Measurements from ENCODE around the gene ADORA2B. TPM values are rescaled to one million over a fixed set of nuclear protein-coding genes. Genes with fewer than 3 reads are reported as not detected.

ADORA2B gene
- total RNA-seq, 1 donor from 2014 or later, result 0.32 TPM

DNA sequence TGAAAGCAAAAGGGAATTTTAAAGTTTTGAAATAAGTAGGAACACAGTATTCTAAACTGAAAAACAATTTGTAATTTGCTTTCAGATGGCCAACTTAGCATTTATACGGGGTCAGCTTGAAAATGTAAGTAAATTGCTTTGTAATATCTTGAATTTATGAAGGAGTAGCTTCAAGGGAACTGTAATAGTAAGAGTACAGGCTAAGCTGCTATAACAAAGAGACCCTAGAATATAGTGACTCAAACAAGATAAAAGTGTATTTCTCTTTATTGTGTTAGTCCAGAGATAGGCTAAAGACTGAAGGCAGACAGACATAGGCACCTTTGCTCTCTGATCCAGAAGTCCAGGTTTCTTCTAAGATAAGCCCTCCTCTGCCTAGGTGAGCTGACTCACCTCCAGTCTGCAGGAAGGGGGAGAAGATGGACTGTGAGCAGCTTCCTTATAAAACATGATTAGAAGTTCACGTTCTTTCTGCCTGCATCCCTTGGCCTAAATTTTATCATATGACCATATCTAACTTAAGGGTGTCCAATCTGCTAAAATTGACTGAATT is 57.9 kb downstream of the ADORA2B start:
- no peak for TF ChIP-seq CTCF (IDR thresholded peaks at IDR 0.05; ENCODE audit: partially characterized antibody, unreplicated experiment)
- Mint-ChIP-seq H3K36me3 (ENCODE audit: unreplicated experiment) (peaks cover 15% of the 10 kb centered on the region), H3K4me3 (ENCODE audit: unreplicated experiment) (no peak overlapping the region), H3K9me3 (ENCODE audit: unreplicated experiment) (peaks cover 9% of the 10 kb centered on the region), H3K27me3 (ENCODE audit: unreplicated experiment) (peaks cover 6% of the 10 kb centered on the region), H3K27ac (ENCODE audit: unreplicated experiment) (no peak overlapping the region), H3K4me1 (ENCODE audit: low read depth, unreplicated experiment) (peaks cover 10% of the 10 kb centered on the region)
- DNase-seq, result no peak

- peaks cover 6% of the 10 kb centered on the region for H3K27me3 Mint-ChIP-seq (ENCODE audit: unreplicated experiment)
- no peak for DNase-seq
- peaks cover 10% of the 10 kb centered on the region for H3K4me1 Mint-ChIP-seq (ENCODE audit: low read depth, unreplicated experiment)
- H3K27ac Mint-ChIP-seq (ENCODE audit: unreplicated experiment), result no peak overlapping the region
- no peak for TF ChIP-seq CTCF (IDR thresholded peaks at IDR 0.05; ENCODE audit: partially characterized antibody, unreplicated experiment)
- peaks cover 15% of the 10 kb centered on the region for H3K36me3 Mint-ChIP-seq (ENCODE audit: unreplicated experiment)
- H3K4me3 Mint-ChIP-seq (ENCODE audit: unreplicated experiment), result no peak overlapping the region
- peaks cover 9% of the 10 kb centered on the region for H3K9me3 Mint-ChIP-seq (ENCODE audit: unreplicated experiment)
These were observed 58.9 kb downstream of the ADORA2B start for GRCh38 chr17:16003841-16004240.

DNA sequence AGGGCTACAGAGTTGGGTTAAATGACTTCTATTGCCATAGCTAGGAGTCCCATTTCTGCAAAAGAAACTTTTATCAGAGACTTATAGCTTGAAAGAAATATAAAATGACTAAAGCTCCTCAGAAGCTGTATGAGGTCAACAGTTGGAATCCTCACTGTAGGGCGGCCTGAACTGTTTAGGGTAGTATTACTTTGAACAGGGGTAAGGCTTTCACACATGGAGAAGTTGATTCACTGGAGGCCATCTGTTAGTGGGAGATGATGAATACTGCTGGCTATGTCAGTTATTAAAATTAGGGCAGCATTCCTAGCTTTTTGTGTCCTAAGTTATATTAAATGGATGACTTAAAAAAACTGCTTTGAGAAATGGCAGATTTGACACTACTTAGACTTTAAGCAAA is 60.7 kb downstream of the ADORA2B start:
- Mint-ChIP-seq H3K27me3 (ENCODE audit: unreplicated experiment) (peaks cover 2% of the 10 kb centered on the region), H3K4me3 (ENCODE audit: unreplicated experiment) (no peak overlapping the region), H3K27ac (ENCODE audit: unreplicated experiment) (no peak overlapping the region), H3K36me3 (ENCODE audit: unreplicated experiment) (peaks cover 15% of the 10 kb centered on the region), H3K4me1 (ENCODE audit: low read depth, unreplicated experiment) (peaks cover 7% of the 10 kb centered on the region), H3K9me3 (ENCODE audit: unreplicated experiment) (peaks cover 2% of the 10 kb centered on the region)
- no peak for TF ChIP-seq CTCF (IDR thresholded peaks at IDR 0.05; ENCODE audit: partially characterized antibody, unreplicated experiment)
- no peak for DNase-seq

GRCh38 chr17:16007439-16007838 is 62.5 kb downstream of the ADORA2B start:
- H3K36me3 Mint-ChIP-seq (ENCODE audit: unreplicated experiment), result peaks cover 4% of the 10 kb centered on the region
- DNase-seq, result no peak
- H3K4me1 Mint-ChIP-seq (ENCODE audit: low read depth, unreplicated experiment), result no peaks in the 10 kb centered on the region
- no peak overlapping the region for H3K27ac Mint-ChIP-seq (ENCODE audit: unreplicated experiment)
- no peak overlapping the region for H3K4me3 Mint-ChIP-seq (ENCODE audit: unreplicated experiment)
- H3K27me3 Mint-ChIP-seq (ENCODE audit: unreplicated experiment), result peaks cover 2% of the 10 kb centered on the region
- H3K9me3 Mint-ChIP-seq (ENCODE audit: unreplicated experiment), result no peaks in the 10 kb centered on the region
- no peak for TF ChIP-seq CTCF (IDR thresholded peaks at IDR 0.05; ENCODE audit: partially characterized antibody, unreplicated experiment)

DNA sequence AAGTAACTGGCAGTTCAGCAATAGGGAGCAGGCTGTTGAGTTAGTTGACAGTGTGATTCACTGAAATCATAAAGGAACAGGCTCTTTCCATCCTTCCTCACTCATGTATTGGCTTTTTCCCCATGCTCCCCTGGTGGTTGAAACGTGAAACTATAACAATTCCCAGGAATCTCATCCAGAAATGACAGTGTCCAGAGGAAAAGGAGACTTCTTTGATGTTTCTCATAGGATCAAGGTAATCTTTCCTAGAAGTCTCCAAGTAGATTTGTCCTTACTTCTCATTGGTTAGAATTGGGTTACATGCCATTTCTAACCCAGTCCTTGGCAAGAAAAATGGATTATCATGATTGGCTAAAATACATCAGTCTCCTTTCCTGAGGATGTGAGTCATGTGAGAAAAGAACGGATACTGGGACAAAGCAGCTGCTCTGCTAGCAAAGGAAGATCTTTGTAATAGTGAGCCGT is 69.0 kb downstream of the ADORA2B start:
- peak; percentile 80 for TF ChIP-seq CTCF (IDR thresholded peaks at IDR 0.05; ENCODE audit: partially characterized antibody, unreplicated experiment)

More for the DNA sequence above, 69.0 kb downstream of the ADORA2B start:
- peaks cover 4% of the 10 kb centered on the region for H3K4me1 Mint-ChIP-seq (ENCODE audit: low read depth, unreplicated experiment)
- H3K36me3 Mint-ChIP-seq (ENCODE audit: unreplicated experiment), result no peaks in the 10 kb centered on the region
- H3K9me3 Mint-ChIP-seq (ENCODE audit: unreplicated experiment), result no peaks in the 10 kb centered on the region
- H3K27ac Mint-ChIP-seq (ENCODE audit: unreplicated experiment), result peak overlapping the region; percentile 57
- H3K4me3 Mint-ChIP-seq (ENCODE audit: unreplicated experiment), result no peak overlapping the region
- H3K27me3 Mint-ChIP-seq (ENCODE audit: unreplicated experiment), result peaks cover 2% of the 10 kb centered on the region
- DNase-seq, result no peak

Measured in glutamatergic neuron (in vitro differentiated cells).